Natural killer cell treated with Interleukin-12 subunit alpha and Interleukin-12 subunit beta and Interleukin-15 and Interleukin-18, amount 100 ng/mL, for 72 hours (primary cell): ENCODE data around the gene CST6. TPM values are rescaled to one million over a fixed set of nuclear protein-coding genes. Genes with fewer than 3 reads are reported as not detected.
A peak's percentile ranks its signal among the peaks of the same experiment; 100 is the strongest.

ENCODE experiments used
- ATAC-seq, 2 donors: fragments of 150-1000 bp; cut with Tn5 transposase in 1 of 2; sonication (Bioruptor Pico), chemical (Tn5 transposase) in 1 of 2; 2 replicates each; pipeline ENCODE4 v1.10.0; 2021
- DNase-seq: peaks from one replicate; pipeline ENCODE4 v3.0.0; 2022; ENCODE audit warnings: low spot score
- H3K27ac Mint-ChIP-seq, 2 donors: 1 replicate in 1 of 2; 2 replicates in 1 of 2; pipeline ENCODE4 v1.8.0; 2022; ENCODE audit warnings: mixed read lengths in 2 of 2, mild to moderate bottlenecking in 1 of 2, moderate library complexity in 1 of 2
- H3K27me3 Mint-ChIP-seq, 2 donors: 1 replicate in 1 of 2; 2 replicates in 1 of 2; pipeline ENCODE4 v1.8.0; 2022; ENCODE audit warnings: mixed read lengths in 2 of 2
- H3K36me3 Mint-ChIP-seq: one replicate; pipeline ENCODE4 v1.8.0; 2022; ENCODE audit warnings: mixed read lengths
- H3K4me1 Mint-ChIP-seq, 2 donors: 1 replicate in 1 of 2; 2 replicates in 1 of 2; pipeline ENCODE4 v1.8.0; 2022; ENCODE audit warnings: low read depth in 2 of 2, mixed read lengths in 2 of 2, mild to moderate bottlenecking in 1 of 2
- H3K4me3 Mint-ChIP-seq: one replicate; pipeline ENCODE4 v1.8.0; 2022; ENCODE audit warnings: mixed read lengths
- H3K9me3 Mint-ChIP-seq: 2 replicates; pipeline ENCODE4 v1.8.0; 2022; ENCODE audit warnings: mixed read lengths
- total RNA-seq, 2 donors: library from RNA; stranded (reverse); gene quantifications; one replicate each; pipeline ENCODE4 v1.2.3, GENCODE V29; 2022

CST6 gene
- total RNA-seq, 2 donors from 2014 or later: 0.52 TPM; not detected in 1

DNA sequence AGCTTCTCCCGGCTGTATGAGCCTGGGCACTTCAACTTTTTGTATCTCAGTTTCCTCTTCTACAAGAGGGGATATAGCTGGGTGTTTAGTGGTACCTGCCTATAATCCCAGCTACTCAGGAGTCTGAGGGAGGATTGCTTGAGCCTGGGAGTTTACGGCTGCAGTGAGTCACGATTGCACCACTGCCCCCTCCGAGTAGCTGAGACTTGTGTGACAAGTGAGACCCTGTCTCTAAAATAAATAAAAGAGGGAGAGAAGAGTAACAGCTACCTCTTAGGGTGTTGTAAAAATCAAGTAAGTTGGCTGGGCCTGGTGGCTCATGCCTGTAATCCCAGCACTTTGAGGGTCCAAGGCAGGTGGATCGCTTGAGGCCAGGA, 24.5 kb downstream of the CST6 start:
- Mint-ChIP-seq H3K27me3 (peaks cover 5 to 6% of the 10 kb centered on the region in 2 donors), H3K36me3 (no peaks in the 10 kb centered on the region), H3K4me1 (no peaks in the 10 kb centered on the region), H3K27ac (no peak overlapping the region), H3K9me3 (no peaks in the 10 kb centered on the region), H3K4me3 (no peak overlapping the region)
- no peak for DNase-seq
- no peak for ATAC-seq

DNA sequence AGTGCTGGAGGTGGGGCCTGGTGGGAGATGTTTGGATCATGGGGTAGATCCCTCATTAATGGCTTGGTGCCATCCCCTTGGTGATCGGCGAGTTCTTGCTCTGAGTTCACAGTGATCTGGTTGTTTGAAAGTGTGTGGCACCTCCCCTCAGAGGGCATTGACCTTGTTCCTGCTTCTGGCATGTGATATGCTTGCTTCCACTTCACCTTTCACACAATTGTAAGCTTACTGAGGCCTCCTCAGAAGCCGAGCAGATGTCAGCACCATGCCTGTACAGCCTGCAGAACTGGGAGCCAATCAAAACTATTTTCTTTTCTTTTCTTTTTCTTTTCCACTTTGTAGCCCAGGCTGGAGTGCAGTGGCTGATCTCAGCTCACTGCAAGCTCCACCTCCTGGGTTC, 25.5 kb downstream of the CST6 start:
- no peaks in the 10 kb centered on the region for H3K9me3 Mint-ChIP-seq
- ATAC-seq: no peak

DNA sequence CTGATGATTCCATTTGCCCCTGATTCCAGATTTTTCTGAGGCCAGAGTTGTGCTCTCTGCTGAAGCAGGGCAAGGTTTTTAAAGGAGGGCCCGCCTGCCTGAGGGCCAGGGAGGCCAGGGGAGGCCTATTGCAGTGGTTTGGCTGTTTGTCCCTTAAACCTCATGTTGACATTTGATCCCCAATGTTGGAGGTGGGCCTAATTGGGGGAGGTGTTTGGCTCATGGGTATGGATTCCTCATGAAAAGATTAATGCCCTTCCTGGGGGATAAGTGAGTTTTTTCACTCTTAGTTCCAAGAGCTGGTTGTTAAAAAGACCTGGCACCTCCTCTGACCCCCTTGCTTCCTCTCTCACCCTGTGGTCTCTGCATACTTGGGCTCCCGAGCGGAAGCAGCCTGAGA, 28.0 kb downstream of the CST6 start:
- Mint-ChIP-seq H3K36me3 (no peaks in the 10 kb centered on the region), H3K9me3 (no peaks in the 10 kb centered on the region), H3K4me3 (no peak overlapping the region), H3K27me3 (peaks cover 2 to 3% of the 10 kb centered on the region in 2 donors), H3K27ac (no peak overlapping the region), H3K4me1 (peaks cover 5% of the 10 kb centered on the region in 2 donors)
- DNase-seq (no peak), ATAC-seq (no peak)

More for the DNA sequence above, 25.5 kb downstream of the CST6 start:
- Mint-ChIP-seq H3K36me3 (no peaks in the 10 kb centered on the region), H3K27ac (no peak overlapping the region), H3K4me3 (no peak overlapping the region), H3K27me3 (peaks cover 5 to 6% of the 10 kb centered on the region in 2 donors), H3K4me1 (no peaks in the 10 kb centered on the region)
- DNase-seq: no peak

DNA sequence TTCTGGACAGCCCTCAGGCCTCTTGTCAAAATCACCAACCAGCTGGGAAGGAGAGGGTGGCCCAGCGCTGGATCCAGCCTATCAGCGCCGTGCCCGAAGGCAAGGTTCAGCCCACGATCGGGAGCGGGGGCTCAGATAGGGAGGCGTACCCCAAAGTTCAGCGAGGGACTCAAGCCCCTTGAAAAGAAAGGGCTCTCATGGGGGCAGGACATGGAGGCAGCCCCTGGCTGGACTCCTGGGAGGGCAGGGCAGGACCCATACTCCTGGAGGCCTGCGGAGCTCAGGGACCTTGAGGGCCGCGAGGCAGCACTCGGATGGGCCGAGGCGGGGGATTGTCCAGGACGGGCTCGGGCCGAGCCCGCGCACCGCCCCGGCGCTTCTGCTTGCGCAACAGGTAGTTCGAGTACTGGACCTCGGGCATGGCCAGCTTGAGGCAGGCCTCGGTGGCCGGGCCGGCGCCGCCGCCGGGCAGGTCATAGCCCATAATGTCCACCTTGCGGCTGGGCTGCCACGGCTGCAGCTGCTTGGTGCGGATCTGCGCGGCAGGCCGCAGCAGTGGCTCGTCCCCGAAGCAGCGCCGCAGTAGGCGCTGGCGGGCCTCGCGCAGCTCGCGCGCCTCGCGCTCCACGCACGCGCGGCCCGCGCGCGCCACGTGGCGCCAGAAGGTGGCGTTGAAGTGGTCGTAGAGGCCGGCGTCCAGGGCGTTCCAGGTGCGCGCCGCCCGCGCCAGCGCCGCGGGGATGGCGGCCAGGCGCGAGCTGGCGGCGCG, 30.6 kb downstream of the CST6 start:
- ATAC-seq (no peak), DNase-seq (no peak)
- Mint-ChIP-seq H3K4me1 (peaks cover 10 to 16% of the 10 kb centered on the region in 2 donors), H3K9me3 (no peaks in the 10 kb centered on the region), H3K36me3 (no peaks in the 10 kb centered on the region), H3K27ac (no peak overlapping the region), H3K4me3 (no peak overlapping the region), H3K27me3 (no peaks in the 10 kb centered on the region)

DNA sequence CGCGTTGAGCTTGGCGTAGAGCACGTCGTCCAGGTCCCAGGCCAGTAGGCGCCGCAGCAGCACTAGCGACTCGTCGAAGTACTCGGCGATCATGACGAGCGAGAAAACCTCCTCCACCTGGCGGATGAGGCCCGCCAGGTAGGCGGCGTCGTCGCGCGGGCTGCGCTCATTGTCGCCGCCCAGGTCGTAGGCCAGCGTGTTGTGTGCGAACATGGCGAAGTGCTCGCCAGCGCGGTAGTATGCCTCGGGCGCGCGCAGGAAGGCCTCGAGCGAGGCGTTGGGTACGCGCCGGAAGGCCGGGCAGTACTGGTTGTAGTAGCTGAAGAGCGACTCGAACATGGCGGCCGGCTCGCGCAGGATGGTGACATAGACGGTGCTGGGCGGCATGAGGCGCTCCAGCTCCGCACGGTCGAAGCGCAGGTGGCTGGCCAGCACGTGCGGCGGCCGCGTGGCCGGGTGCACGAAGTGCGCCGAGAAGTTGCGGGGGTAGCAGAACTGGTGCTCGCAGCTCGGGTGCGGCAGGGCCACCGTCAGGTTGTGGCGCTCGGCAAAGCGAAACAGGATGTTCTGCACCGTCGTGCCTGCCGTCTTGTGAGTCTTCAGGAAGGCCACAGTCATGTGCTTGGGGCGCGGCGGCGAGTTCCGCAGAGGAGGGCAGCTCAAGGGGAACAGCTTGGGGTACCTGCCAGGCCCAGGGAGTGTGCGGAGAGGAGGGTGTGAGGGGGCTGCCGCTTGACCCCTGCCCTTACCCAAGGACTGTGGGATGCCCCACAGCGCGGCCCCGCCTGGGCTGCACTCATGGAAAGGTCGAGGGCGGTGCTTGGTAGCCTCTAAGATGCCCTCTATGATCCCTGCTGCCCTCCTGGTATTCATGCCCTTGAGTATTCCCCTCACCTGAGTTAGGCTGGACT, 31.4 kb downstream of the CST6 start:
- DNase-seq (no peak), ATAC-seq (no peak)
- no peaks in the 10 kb centered on the region for H3K36me3 Mint-ChIP-seq
- H3K27ac Mint-ChIP-seq: no peak overlapping the region
- peaks cover 0 to 2% of the 10 kb centered on the region in 2 donors for H3K27me3 Mint-ChIP-seq
- H3K4me1 Mint-ChIP-seq: peaks cover 10 to 16% of the 10 kb centered on the region in 2 donors
- no peaks in the 10 kb centered on the region for H3K9me3 Mint-ChIP-seq
- no peak overlapping the region for H3K4me3 Mint-ChIP-seq

DNA sequence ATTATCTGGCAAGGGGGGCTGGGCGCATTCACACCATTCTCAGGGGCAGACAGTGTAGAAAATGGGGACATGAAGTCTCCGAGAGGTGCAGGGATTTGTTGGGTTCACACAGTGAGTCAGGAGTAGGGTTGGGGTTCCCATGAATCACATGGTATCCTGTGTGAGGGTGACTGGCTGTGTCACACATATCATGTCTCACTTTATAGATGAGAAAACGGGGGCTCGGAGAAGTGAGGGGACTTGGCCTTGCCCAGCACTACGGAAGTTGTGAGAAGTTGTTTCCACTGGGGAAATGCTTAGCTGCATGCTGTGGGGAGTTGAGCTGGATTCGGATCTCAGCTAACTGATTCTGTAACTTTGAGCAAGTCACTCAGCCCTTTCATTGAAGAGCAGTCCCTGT, 32.9 kb downstream of the CST6 start:
- DNase-seq (no peak), ATAC-seq (peak; percentile 55 to 73)
- Mint-ChIP-seq H3K9me3 (no peaks in the 10 kb centered on the region), H3K4me1 (peaks cover 10 to 16% of the 10 kb centered on the region in 2 donors), H3K27me3 (peaks cover 0 to 8% of the 10 kb centered on the region in 2 donors), H3K4me3 (peak overlapping the region; percentile 71), H3K27ac (peak overlapping the region in 1 of 2 donors; percentile 49), H3K36me3 (no peaks in the 10 kb centered on the region)

DNA sequence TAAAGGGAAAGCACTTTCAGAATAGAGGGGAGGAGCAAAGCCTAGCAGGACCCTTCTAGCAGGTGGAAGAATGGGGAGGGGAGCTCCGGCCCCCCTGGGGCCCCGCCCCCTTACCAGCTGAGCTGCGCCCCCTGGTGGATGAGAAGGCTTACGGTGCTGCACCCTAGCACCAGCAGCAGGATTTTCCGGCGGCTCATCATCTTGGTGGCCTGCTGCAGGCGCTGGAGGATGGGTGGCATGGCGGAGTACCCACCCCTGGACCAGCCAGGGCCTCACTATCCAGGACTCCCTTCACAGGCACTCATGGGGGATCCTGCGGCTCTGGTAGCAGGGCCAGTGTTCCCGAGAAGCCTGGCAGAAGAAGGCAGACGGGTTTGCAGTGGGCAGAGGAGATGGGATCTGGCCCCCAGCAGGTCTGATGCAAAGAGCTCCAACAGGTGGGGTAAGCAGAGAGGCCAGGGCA, 33.4 kb downstream of the CST6 start:
- no peaks in the 10 kb centered on the region for H3K9me3 Mint-ChIP-seq
- ATAC-seq (peak; percentile 88 to 93), DNase-seq (peak; percentile 86)
- H3K4me3 Mint-ChIP-seq: peak overlapping the region; percentile 71
- H3K4me1 Mint-ChIP-seq: peaks cover 10 to 16% of the 10 kb centered on the region in 2 donors
- peaks cover 0 to 8% of the 10 kb centered on the region in 2 donors for H3K27me3 Mint-ChIP-seq
- no peaks in the 10 kb centered on the region for H3K36me3 Mint-ChIP-seq
- H3K27ac Mint-ChIP-seq: peak overlapping the region in 1 of 2 donors; percentile 49

DNA sequence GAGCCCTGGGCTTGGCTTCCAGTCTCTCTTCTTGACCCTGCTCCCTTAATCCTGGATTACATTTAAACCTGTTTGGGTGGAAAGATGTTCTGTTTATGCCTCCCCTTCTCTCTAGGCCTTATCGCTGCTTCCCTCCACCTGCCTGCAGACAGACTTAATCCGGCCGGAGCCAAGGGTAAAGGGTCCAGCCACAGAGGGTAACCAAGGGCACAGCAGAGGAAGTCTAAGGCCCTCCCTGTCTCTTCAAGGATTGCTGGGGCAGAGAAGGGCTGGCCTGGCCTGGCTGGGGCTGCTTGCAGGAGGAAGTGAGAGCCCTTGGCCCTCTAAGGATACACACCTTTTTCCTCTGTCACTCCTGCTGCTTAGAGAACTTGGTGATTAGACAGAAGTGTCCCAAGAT, 35.1 kb downstream of the CST6 start:
- no peaks in the 10 kb centered on the region for H3K9me3 Mint-ChIP-seq
- DNase-seq: no peak
- no peak for ATAC-seq
- H3K27me3 Mint-ChIP-seq: peaks cover 0 to 8% of the 10 kb centered on the region in 2 donors
- H3K27ac Mint-ChIP-seq: no peak overlapping the region
- no peak overlapping the region for H3K4me3 Mint-ChIP-seq
- H3K36me3 Mint-ChIP-seq: no peaks in the 10 kb centered on the region
- peaks cover 19 to 26% of the 10 kb centered on the region in 2 donors for H3K4me1 Mint-ChIP-seq

DNA sequence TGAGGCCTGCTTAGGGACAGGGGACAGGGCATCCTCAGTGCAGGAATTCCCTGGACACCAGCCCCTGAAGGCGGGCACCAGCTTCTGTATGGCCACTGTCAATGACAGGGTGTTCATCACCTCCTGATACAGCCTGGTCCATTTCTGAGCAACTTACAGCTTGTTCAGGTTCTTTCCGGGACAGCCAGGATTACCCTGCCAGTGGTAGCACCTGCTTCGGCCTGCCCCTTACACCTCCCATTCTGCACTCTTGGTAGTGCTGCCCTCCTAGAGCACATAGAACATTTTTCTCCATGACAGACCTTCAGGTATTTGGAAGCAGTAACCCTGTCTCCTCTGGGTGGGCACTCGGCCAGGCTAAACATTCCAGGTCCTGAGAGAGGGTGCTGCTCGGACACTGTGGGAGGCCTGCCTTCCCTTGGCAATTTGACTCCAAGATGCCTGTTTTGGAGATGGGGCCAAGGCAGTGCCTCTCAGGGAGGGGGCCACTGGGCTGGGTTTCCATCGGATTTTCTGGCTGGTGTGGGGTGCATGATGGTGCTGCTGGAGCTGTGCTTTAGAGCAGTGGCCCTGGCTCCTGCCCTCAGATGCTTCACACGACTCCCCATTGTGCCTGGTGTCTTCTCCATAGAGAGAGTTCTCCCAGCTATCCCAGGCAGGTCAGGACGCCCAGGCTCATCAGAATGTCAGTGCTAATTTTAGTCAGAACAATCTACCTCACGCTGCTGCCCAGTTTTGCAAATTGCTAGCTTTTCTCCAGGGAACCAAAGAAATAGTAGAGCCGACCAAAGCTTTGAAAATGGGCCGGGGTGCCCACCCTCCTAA, 35.9 kb downstream of the CST6 start:
- no peak overlapping the region for H3K27ac Mint-ChIP-seq

DNA sequence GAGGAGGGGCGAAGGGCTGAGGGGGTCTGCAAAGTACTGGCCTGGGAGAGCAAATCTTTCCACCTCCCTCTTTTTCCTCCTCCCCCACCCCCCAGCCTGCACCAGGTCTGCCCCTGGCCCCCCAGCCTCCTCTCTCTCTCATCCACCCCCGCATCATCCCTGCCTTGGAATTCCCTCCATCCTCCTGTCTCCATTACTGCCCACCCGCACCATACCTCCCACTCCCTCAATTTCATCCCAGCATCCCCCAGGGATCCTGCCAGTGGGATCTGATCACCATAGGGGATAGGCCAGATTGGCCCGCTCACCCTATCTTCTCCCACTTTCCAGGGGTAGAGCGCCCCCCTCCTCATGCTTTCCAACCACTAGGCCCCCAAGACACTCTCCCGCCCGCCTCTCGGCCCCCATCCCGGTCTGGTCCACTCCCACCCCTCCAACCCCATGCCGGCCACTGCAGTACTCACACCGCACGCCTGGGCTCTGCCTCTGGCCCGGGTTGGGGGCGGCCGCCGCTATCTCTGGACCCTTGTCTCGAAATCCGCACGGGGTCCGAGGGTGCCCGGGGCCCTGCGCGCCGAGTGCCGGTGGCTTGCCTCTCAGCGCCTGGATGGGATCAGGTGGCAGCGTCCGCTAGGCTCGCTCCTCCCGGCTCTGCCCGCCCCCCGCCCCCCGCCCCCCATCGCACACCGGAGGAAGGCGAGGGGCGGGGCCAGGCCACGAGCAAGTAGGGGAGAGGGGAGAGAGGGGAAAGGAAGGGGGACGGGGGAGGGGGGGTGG, 36.9 kb downstream of the CST6 start, which contains the start of gene GAL3ST3:
TSS of gene GAL3ST3 (minus strand) at position 615 of the 777 bp plus-strand sequence. CDS start 3,746 bp downstream, outside the sequence.
- peaks cover 26 to 36% of the 10 kb centered on the region in 2 donors for H3K4me1 Mint-ChIP-seq
- H3K4me3 Mint-ChIP-seq: no peak within 1 kb of the TSS
- ATAC-seq (no peak), DNase-seq (no peak)
- H3K27ac Mint-ChIP-seq: peak within 1 kb of the TSS in 1 of 2 donors; percentile 18
- peaks cover 8% of the 10 kb centered on the region for H3K36me3 Mint-ChIP-seq
- H3K9me3 Mint-ChIP-seq: no peaks in the 10 kb centered on the region
- peaks cover 0 to 8% of the 10 kb centered on the region in 2 donors for H3K27me3 Mint-ChIP-seq

More for the DNA sequence above, 35.9 kb downstream of the CST6 start:
- Mint-ChIP-seq H3K36me3 (peaks cover 2% of the 10 kb centered on the region), H3K4me3 (no peak overlapping the region), H3K4me1 (peaks cover 21 to 29% of the 10 kb centered on the region in 2 donors), H3K27me3 (peaks cover 0 to 8% of the 10 kb centered on the region in 2 donors), H3K9me3 (no peaks in the 10 kb centered on the region)
- ATAC-seq (no peak), DNase-seq (no peak)

DNA sequence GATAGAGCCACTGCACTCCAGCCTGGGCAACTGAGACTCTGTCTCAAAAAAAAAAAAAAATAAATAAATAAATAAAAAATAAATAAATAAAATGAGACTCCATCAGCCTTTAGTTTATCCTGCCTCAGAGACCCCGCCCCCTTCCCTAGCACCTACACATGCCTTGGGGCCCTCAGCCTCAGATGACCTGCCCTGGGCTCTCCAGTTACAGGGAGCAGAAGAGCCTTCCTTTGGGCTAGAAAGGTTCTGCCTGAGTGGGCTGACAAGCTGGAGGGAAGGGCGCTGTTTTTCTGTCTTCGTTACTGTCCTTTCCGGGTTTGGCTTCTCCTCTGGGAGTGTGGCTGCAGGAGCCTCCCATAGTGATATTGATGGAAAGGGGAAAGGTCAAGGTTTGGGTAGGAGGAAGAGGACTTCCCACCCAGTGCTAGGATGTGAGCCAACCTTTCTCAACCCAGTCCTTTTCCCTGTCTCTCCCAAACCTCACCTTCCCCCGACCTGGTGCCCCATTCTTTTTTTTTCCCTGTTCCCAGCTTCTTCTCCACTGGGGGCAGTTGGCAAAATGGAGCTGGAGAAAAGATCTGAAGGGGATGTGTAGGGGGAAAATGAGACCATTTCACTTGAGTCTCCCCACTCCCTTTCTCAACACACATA, 38.9 kb downstream of the CST6 start:
- no peak for ATAC-seq
- H3K4me1 Mint-ChIP-seq: peaks cover 23 to 28% of the 10 kb centered on the region in 2 donors
- peak overlapping the region; percentile 76 for H3K4me3 Mint-ChIP-seq
- no peak for DNase-seq
- H3K36me3 Mint-ChIP-seq: peaks cover 15% of the 10 kb centered on the region
- no peaks in the 10 kb centered on the region for H3K9me3 Mint-ChIP-seq
- peaks cover 0 to 8% of the 10 kb centered on the region in 2 donors for H3K27me3 Mint-ChIP-seq
- peak overlapping the region; percentile 94 to 100 for H3K27ac Mint-ChIP-seq

DNA sequence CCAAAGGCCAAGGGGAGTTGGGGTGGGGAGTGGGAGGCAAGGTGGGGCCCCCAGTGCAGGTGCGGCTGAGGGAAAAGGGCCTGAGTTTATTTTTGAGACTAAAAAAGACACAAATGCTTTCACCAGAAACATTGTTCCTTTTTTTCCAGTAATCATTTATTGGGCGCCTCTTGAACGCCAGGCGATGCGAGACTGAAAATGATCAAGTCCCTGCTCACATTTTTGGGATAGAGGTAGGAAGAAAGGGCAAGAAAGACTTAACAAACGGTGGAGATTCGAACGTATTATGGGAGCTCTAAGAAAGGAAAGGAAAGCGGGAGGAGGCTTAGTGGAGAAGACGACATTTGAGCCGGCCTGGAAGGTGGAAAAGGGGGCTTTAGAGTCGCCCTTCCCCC, 39.6 kb downstream of the CST6 start:
- H3K9me3 Mint-ChIP-seq: no peaks in the 10 kb centered on the region
- H3K36me3 Mint-ChIP-seq: peaks cover 15% of the 10 kb centered on the region
- no peak for ATAC-seq
- H3K4me1 Mint-ChIP-seq: peaks cover 23 to 25% of the 10 kb centered on the region in 2 donors
- peak overlapping the region; percentile 76 for H3K4me3 Mint-ChIP-seq
- peaks cover 0 to 8% of the 10 kb centered on the region in 2 donors for H3K27me3 Mint-ChIP-seq
- no peak for DNase-seq
- H3K27ac Mint-ChIP-seq: peak overlapping the region; percentile 94 to 100
